ENCODE measurements around the gene ZNF576. TPM values are rescaled to one million over a fixed set of nuclear protein-coding genes. Genes with fewer than 3 reads are reported as not detected.
A peak's percentile ranks its signal among the peaks of the same experiment; 100 is the strongest.

Gene ZNF576
- total and polyA plus RNA-seq, 2 of the 13 experiments (the other 11 are each of a cell fraction or from before 2014, with no cell fraction given): 7.2 to 9.6 TPM

GRCh38 chr19:43595999-43596841 lies at the start of gene ZNF576, which contains the start of gene IRGQ (continued):
- TF ChIP-seq MAZ (IDR thresholded peaks at IDR 0.05; ENCODE audit: borderline replicate concordance, low read depth, low read length) (no peak; the same call in 1 of the 2 replicates), MAZ (CRISPR knock-in tag; IDR thresholded peaks at IDR 0.05; ENCODE audit: low read depth) (peak; percentile 72), DR1 (CRISPR knock-in tag; IDR thresholded peaks at IDR 0.05) (peak; percentile 67; the same call in 1 of the 2 replicates), ZNF670 (CRISPR knock-in tag; IDR thresholded peaks at IDR 0.05; ENCODE audit: borderline replicate concordance) (0 out of 2 replicates have a peak, but pooled peaks have one; percentile 63), ZNF383 (CRISPR knock-in tag; IDR thresholded peaks at IDR 0.05; ENCODE audit: borderline replicate concordance) (no peak), ASH2L (IDR thresholded peaks at IDR 0.05; ENCODE audit: insufficient read length, low read depth, low read length) (peak; percentile 87), AGO2 (optimal IDR thresholded peaks at IDR 0.05; ENCODE audit: low read depth, low read length) (no peak), NCOR1 (IDR thresholded peaks at IDR 0.05; ENCODE audit: borderline replicate concordance, low read length) (no peak; the same call in 1 of the 2 replicates), ZNF691 (CRISPR knock-in tag; IDR thresholded peaks at IDR 0.05; ENCODE audit: borderline replicate concordance, low read depth) (no peak; the same call in 1 of the 2 replicates), ZNF292 (CRISPR knock-in tag; IDR thresholded peaks at IDR 0.05; ENCODE audit: borderline replicate concordance, low read depth) (no peak), NR2F6 (IDR thresholded peaks at IDR 0.05) (peak; percentile 70), NR2F6 (CRISPR knock-in tag; IDR thresholded peaks at IDR 0.05) (peak; percentile 72), RARA (CRISPR knock-in tag; IDR thresholded peaks at IDR 0.05) (peak; percentile 36; the same call in 1 of the 2 replicates), ZSCAN5A (CRISPR knock-in tag; IDR thresholded peaks at IDR 0.05; ENCODE audit: borderline replicate concordance) (no peak), SIX4 (CRISPR knock-in tag; IDR thresholded peaks at IDR 0.05) (no peak), MEIS2 (CRISPR knock-in tag; IDR thresholded peaks at IDR 0.05) (peak; percentile 54; the same call in 1 of the 2 replicates), KDM1A (CRISPR knock-in tag; IDR thresholded peaks at IDR 0.05) (no peak), BCL6 (CRISPR knock-in tag; IDR thresholded peaks at IDR 0.05) (no peak)
- TF ChIP-seq, protein P1, sequence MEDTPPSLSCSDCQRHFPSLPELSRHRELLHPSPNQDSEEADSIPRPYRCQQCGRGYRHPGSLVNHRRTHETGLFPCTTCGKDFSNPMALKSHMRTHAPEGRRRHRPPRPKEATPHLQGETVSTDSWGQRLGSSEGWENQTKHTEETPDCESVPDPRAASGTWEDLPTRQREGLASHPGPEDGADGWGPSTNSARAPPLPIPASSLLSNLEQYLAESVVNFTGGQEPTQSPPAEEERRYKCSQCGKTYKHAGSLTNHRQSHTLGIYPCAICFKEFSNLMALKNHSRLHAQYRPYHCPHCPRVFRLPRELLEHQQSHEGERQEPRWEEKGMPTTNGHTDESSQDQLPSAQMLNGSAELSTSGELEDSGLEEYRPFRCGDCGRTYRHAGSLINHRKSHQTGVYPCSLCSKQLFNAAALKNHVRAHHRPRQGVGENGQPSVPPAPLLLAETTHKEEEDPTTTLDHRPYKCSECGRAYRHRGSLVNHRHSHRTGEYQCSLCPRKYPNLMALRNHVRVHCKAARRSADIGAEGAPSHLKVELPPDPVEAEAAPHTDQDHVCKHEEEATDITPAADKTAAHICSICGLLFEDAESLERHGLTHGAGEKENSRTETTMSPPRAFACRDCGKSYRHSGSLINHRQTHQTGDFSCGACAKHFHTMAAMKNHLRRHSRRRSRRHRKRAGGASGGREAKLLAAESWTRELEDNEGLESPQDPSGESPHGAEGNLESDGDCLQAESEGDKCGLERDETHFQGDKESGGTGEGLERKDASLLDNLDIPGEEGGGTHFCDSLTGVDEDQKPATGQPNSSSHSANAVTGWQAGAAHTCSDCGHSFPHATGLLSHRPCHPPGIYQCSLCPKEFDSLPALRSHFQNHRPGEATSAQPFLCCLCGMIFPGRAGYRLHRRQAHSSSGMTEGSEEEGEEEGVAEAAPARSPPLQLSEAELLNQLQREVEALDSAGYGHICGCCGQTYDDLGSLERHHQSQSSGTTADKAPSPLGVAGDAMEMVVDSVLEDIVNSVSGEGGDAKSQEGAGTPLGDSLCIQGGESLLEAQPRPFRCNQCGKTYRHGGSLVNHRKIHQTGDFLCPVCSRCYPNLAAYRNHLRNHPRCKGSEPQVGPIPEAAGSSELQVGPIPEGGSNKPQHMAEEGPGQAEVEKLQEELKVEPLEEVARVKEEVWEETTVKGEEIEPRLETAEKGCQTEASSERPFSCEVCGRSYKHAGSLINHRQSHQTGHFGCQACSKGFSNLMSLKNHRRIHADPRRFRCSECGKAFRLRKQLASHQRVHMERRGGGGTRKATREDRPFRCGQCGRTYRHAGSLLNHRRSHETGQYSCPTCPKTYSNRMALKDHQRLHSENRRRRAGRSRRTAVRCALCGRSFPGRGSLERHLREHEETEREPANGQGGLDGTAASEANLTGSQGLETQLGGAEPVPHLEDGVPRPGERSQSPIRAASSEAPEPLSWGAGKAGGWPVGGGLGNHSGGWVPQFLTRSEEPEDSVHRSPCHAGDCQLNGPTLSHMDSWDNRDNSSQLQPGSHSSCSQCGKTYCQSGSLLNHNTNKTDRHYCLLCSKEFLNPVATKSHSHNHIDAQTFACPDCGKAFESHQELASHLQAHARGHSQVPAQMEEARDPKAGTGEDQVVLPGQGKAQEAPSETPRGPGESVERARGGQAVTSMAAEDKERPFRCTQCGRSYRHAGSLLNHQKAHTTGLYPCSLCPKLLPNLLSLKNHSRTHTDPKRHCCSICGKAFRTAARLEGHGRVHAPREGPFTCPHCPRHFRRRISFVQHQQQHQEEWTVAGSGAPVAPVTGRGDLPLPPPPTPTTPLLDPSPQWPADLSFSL (CRISPR knock-in tag; IDR thresholded peaks at IDR 0.05): no peak
